WTC11 (cell line): ENCODE results near the gene FNIP1. TPM values are rescaled to one million over a fixed set of nuclear protein-coding genes. Genes with fewer than 3 reads are reported as not detected.

ENCODE experiments used
- ATAC-seq: fragments of 200-7000 bp; cut with Tn5 transposase; 2 replicates; pipeline ENCODE4 v1.10.0; 2021; ENCODE audit warnings: mild to moderate bottlenecking, moderate library complexity
- CTCF ChIA-PET: fragments of 300-600 bp; sonication (Branson Sonifier 250); formaldehyde crosslinking; loops from one replicate; lab custom pipeline; 2021; ENCODE audit warnings: antibody characterized with exemption; lab: Charles Lee
- POLR2A ChIA-PET: fragments of 350-600 bp; sonication (Branson Sonifier 250); formaldehyde crosslinking; loops from one replicate; lab custom pipeline; 2021; ENCODE audit warnings: antibody characterized with exemption; lab: Charles Lee
- DNase-seq: peaks from one replicate; pipeline ENCODE4 v3.0.0; 2021; ENCODE audit warnings: low spot score
- H3K27ac Mint-ChIP-seq: 2 replicates; pipeline ENCODE4 v1.8.0; 2021; ENCODE audit warnings: mixed read lengths
- H3K27me3 Mint-ChIP-seq: 2 replicates; pipeline ENCODE4 v1.8.0; 2021; ENCODE audit warnings: low read depth, mild to moderate bottlenecking, moderate library complexity, mixed read lengths
- H3K36me3 Mint-ChIP-seq: 2 replicates; pipeline ENCODE4 v1.8.0; 2021; ENCODE audit warnings: mixed read lengths
- H3K4me1 Mint-ChIP-seq: 2 replicates; pipeline ENCODE4 v1.8.0; 2022; ENCODE audit warnings: mixed read lengths
- H3K4me3 Mint-ChIP-seq: 2 replicates; pipeline ENCODE4 v1.8.0; 2021; ENCODE audit warnings: mild to moderate bottlenecking, moderate library complexity, mixed read lengths
- H3K9me3 Mint-ChIP-seq: 2 replicates; pipeline ENCODE4 v1.8.0; 2021; ENCODE audit warnings: mixed read lengths
- ERG ChIP-seq: fragments of 250-450 bp; sonication (Bioruptor Pico); IDR thresholded peaks from 2 replicates; pipeline ENCODE4 v1.8.0; 2021; ENCODE audit warnings: mild to moderate bottlenecking
- GABPB1 ChIP-seq: sonication (generic); formaldehyde crosslinking; IDR thresholded peaks from 2 replicates; pipeline ENCODE4 v1.8.1; 2023; ENCODE audit warnings: mild to moderate bottlenecking, missing genetic modification reagents
- GTF2I ChIP-seq: fragments of 250-450 bp; sonication (Bioruptor Pico); conservative IDR thresholded peaks from 2 replicates; pipeline ENCODE4 v1.4.0; 2021; ENCODE audit warnings: mild to moderate bottlenecking
- MXD4 ChIP-seq: fragments of 250-450 bp; sonication (Bioruptor Pico); IDR thresholded peaks from 2 replicates; pipeline ENCODE4 v1.8.0; 2021; ENCODE audit warnings: mild to moderate bottlenecking, moderate library complexity, borderline replicate concordance
- MYBL2 ChIP-seq: sonication (generic); formaldehyde crosslinking; IDR thresholded peaks from 2 replicates; pipeline ENCODE4 v1.8.1; 2023; ENCODE audit warnings: mild to moderate bottlenecking, moderate library complexity, missing genetic modification reagents
- NR2C2 ChIP-seq: sonication (generic); formaldehyde crosslinking; IDR thresholded peaks from 2 replicates; pipeline ENCODE4 v1.8.0; 2022; ENCODE audit warnings: mild to moderate bottlenecking, missing genetic modification reagents
- NR3C1 ChIP-seq: sonication (generic); formaldehyde crosslinking; conservative IDR thresholded peaks from 2 replicates; pipeline ENCODE4 v1.8.1; 2023; ENCODE audit warnings: low read depth, mild to moderate bottlenecking, missing genetic modification reagents
- PRDM15 ChIP-seq: sonication (generic); formaldehyde crosslinking; IDR thresholded peaks from 2 replicates; pipeline ENCODE4 v1.8.0; 2022; ENCODE audit warnings: missing genetic modification reagents
- RELA ChIP-seq: sonication (generic); formaldehyde crosslinking; IDR thresholded peaks from 2 replicates; pipeline ENCODE4 v1.8.1; 2022; ENCODE audit warnings: missing genetic modification reagents, mild to moderate bottlenecking, borderline replicate concordance
- SP1 ChIP-seq: sonication (generic); formaldehyde crosslinking; conservative IDR thresholded peaks from 2 replicates; pipeline ENCODE4 v1.8.1; 2022; ENCODE audit warnings: missing genetic modification reagents
- STAT6 ChIP-seq: sonication (generic); formaldehyde crosslinking; conservative IDR thresholded peaks from 2 replicates; pipeline ENCODE4 v1.8.1; 2023; ENCODE audit warnings: mild to moderate bottlenecking, low read depth, missing genetic modification reagents, moderate library complexity
- TEAD4 ChIP-seq: sonication (generic); formaldehyde crosslinking; IDR thresholded peaks from 2 replicates; pipeline ENCODE4 v1.8.0; 2022; ENCODE audit warnings: mild to moderate bottlenecking, missing genetic modification reagents
- USF1 ChIP-seq: sonication (generic); formaldehyde crosslinking; IDR thresholded peaks from 2 replicates; pipeline ENCODE4 v1.8.0; 2022; ENCODE audit warnings: mild to moderate bottlenecking, missing genetic modification reagents
- ZBTB43 ChIP-seq: sonication (generic); formaldehyde crosslinking; IDR thresholded peaks from 2 replicates; pipeline ENCODE4 v1.8.1; 2023; ENCODE audit warnings: mild to moderate bottlenecking, missing genetic modification reagents
- ZNF281 ChIP-seq: sonication (generic); formaldehyde crosslinking; IDR thresholded peaks from 2 replicates; pipeline ENCODE4 v1.8.0; 2023; ENCODE audit warnings: mild to moderate bottlenecking, missing genetic modification reagents
- ZNF396 ChIP-seq: fragments of 250-450 bp; sonication (Bioruptor Pico); IDR thresholded peaks from 2 replicates; pipeline ENCODE4 v1.8.0; 2021; ENCODE audit warnings: mild to moderate bottlenecking, moderate library complexity, borderline replicate concordance
- ZSCAN18 ChIP-seq: fragments of 250-450 bp; sonication (Bioruptor Pico); IDR thresholded peaks from 2 replicates; pipeline ENCODE4 v2.1.2; 2022; ENCODE audit warnings: mild to moderate bottlenecking, moderate library complexity
- total RNA-seq: library from RNA; stranded (reverse); gene quantifications from 3 replicates; pipeline ENCODE4 v1.2.3, GENCODE V29; 2021

The FNIP1 gene
- total RNA-seq, 1 experiment from 2014 or later = 17.2 TPM

- no peak for TF ChIP-seq STAT6
- TF ChIP-seq USF1 = no peak
- no peak for TF ChIP-seq GTF2I (CRISPR knock-in tag)
- TF ChIP-seq NR3C1 (CRISPR knock-in tag) = no peak
- no peak for TF ChIP-seq PRDM15 (CRISPR knock-in tag)
Observed at GRCh38 chr5:131765261-131765660, 31.6 kb downstream of the FNIP1 start (continued).

GRCh38 chr5:131763968-131764367 is 32.8 kb downstream of the FNIP1 start:
- peaks cover 19% of the 10 kb centered on the region for H3K9me3 Mint-ChIP-seq
- H3K36me3 Mint-ChIP-seq = peaks cover 13% of the 10 kb centered on the region
- ATAC-seq (no peak), DNase-seq (no peak)
- H3K27ac Mint-ChIP-seq = no peak overlapping the region
- POLR2A ChIA-PET = interaction anchor here (0.6 kb wide), 1 partner anchor 570 kb away, joined by 3 read pairs; no protein-coding TSS in a partner anchor
- no peak for TF ChIP-seq TEAD4 (CRISPR knock-in tag)
- TF ChIP-seq MXD4 (CRISPR knock-in tag) = no peak
- H3K4me3 Mint-ChIP-seq = no peak overlapping the region
- peaks cover 12% of the 10 kb centered on the region for H3K4me1 Mint-ChIP-seq
- no peaks in the 10 kb centered on the region for H3K27me3 Mint-ChIP-seq
- CTCF ChIA-PET = interaction anchor here (0.6 kb wide), 1 partner anchor 25 kb away, joined by 5 read pairs; no protein-coding TSS in a partner anchor

GRCh38 chr5:131760793-131761192 is 36.0 kb downstream of the FNIP1 start:
- POLR2A ChIA-PET = no interaction called here
- no peak for ATAC-seq
- peaks cover 13% of the 10 kb centered on the region for H3K36me3 Mint-ChIP-seq
- no peak overlapping the region for H3K4me3 Mint-ChIP-seq
- CTCF ChIA-PET = no interaction called here
- H3K27me3 Mint-ChIP-seq = no peaks in the 10 kb centered on the region
- peaks cover 19% of the 10 kb centered on the region for H3K9me3 Mint-ChIP-seq
- DNase-seq = no peak
- H3K4me1 Mint-ChIP-seq = peaks cover 16% of the 10 kb centered on the region
- no peak overlapping the region for H3K27ac Mint-ChIP-seq
- no peak for TF ChIP-seq ZNF396 (CRISPR knock-in tag)
- TF ChIP-seq ERG (CRISPR knock-in tag) = no peak
- no peak for TF ChIP-seq MYBL2 (CRISPR knock-in tag)
- no peak for TF ChIP-seq GABPB1 (CRISPR knock-in tag)
- TF ChIP-seq ZNF281 (CRISPR knock-in tag) = no peak
- TF ChIP-seq ZSCAN18 (CRISPR knock-in tag) = no peak
- TF ChIP-seq GTF2I (CRISPR knock-in tag) = no peak
- no peak for TF ChIP-seq ZBTB43 (CRISPR knock-in tag)
- TF ChIP-seq RELA (CRISPR knock-in tag) = no peak
- TF ChIP-seq NR2C2 = no peak
- no peak for TF ChIP-seq SP1 (CRISPR knock-in tag)
